Keratinocyte (primary cell): ENCODE data around the gene SPCS3. TPM values are rescaled to one million over a fixed set of nuclear protein-coding genes. Genes with fewer than 3 reads are reported as not detected.
A peak's percentile ranks its signal among the peaks of the same experiment; 100 is the strongest.

ENCODE experiments used
- DNase-seq: peaks from one replicate; pipeline ENCODE4 v3.0.0-alpha.2; 2011; ENCODE audit warnings: low read depth, missing footprints, low spot score
- FAIRE-seq: peaks from 2 replicates; lab custom pipeline; 2011; peaks lifted over from hg19 to GRCh38; lab: Jason Lieb, UNC
- H2AFZ ChIP-seq: 2 replicates; pipeline ENCODE4 v1.6.0; 2012; ENCODE audit warnings: low read length, control low read depth, inconsistent platforms; ENCODE audit not compliant: control insufficient read depth
- H3K27ac ChIP-seq: 2 replicates; pipeline ENCODE4 v1.5.1; 2011; ENCODE audit warnings: low read length; ENCODE audit not compliant: control insufficient read depth, insufficient read depth
- H3K27me3 ChIP-seq: 3 replicates; pipeline ENCODE4 v1.6.0; 2011; ENCODE audit warnings: low read length; ENCODE audit not compliant: control insufficient read depth, insufficient read depth; ENCODE audit errors: extremely low read depth
- H3K36me3 ChIP-seq, 2 experiments: 2 replicates in 1 of 2; 3 replicates in 1 of 2; pipeline ENCODE4 v1.5.1; 2011; ENCODE audit warnings: low read length in 2 of 2, mild to moderate bottlenecking in 1 of 2; ENCODE audit not compliant: control insufficient read depth in 2 of 2, insufficient read depth in 2 of 2; ENCODE audit errors: extremely low read depth in 1 of 2
- H3K4me1 ChIP-seq: 3 replicates; pipeline ENCODE4 v1.5.1; 2011; ENCODE audit warnings: low read length; ENCODE audit not compliant: control insufficient read depth, insufficient read depth; ENCODE audit errors: extremely low read depth
- H3K4me2 ChIP-seq: 3 replicates; pipeline ENCODE4 v1.6.0; 2011; ENCODE audit warnings: low read depth, low read length; ENCODE audit not compliant: control insufficient read depth, insufficient read depth; ENCODE audit errors: extremely low read depth
- H3K4me3 ChIP-seq, 3 experiments: fragments of 200-600 bp in 1 of 3; sonication (generic) in 1 of 3; 2 replicates in 2 of 3; 3 replicates in 1 of 3; pipeline ENCODE4 v1.5.1; 2011 to 2016; ENCODE audit warnings: low read length in 3 of 3, mild to moderate bottlenecking in 3 of 3, control low read depth in 2 of 3, inconsistent platforms in 1 of 3, low read depth in 1 of 3, mixed read lengths in 1 of 3, mixed run types in 1 of 3, moderate library complexity in 1 of 3; ENCODE audit not compliant: control insufficient read depth in 2 of 3, insufficient read depth in 2 of 3; ENCODE audit errors: extremely low read depth in 1 of 3
- H3K79me2 ChIP-seq: 2 replicates; pipeline ENCODE4 v1.6.0; 2012; ENCODE audit warnings: low read length; ENCODE audit not compliant: control insufficient read depth, insufficient read depth
- H3K9ac ChIP-seq: 3 replicates; pipeline ENCODE4 v1.6.0; 2011; ENCODE audit warnings: low read length; ENCODE audit not compliant: control insufficient read depth, insufficient read depth; ENCODE audit errors: extremely low read depth
- H3K9me1 ChIP-seq: 3 replicates; pipeline ENCODE4 v1.6.0; 2011; ENCODE audit warnings: low read length; ENCODE audit not compliant: control insufficient read depth, insufficient read depth; ENCODE audit errors: extremely low read depth
- H3K9me3 ChIP-seq: 2 replicates; pipeline ENCODE4 v1.5.1; 2012; ENCODE audit warnings: low read depth, low read length; ENCODE audit not compliant: control insufficient read depth
- H4K20me1 ChIP-seq: 3 replicates; pipeline ENCODE4 v1.6.0; 2011; ENCODE audit warnings: low read length; ENCODE audit not compliant: control insufficient read depth, insufficient read depth; ENCODE audit errors: extremely low read depth
- CTCF ChIP-seq, 3 experiments: IDR thresholded peaks in 1 of 3; conservative IDR thresholded peaks in 1 of 3; optimal IDR thresholded peaks in 1 of 3; 2 replicates in 2 of 3; 3 replicates in 1 of 3; pipeline versions ENCODE3 to v1.5.1; 2011; ENCODE audit warnings: low read length in 3 of 3, mild to moderate bottlenecking in 3 of 3, moderate library complexity in 2 of 3, control low read depth in 1 of 3, inconsistent platforms in 1 of 3; ENCODE audit not compliant: insufficient read depth in 2 of 3; ENCODE audit errors: extremely low read depth in 1 of 3
- EZH2 ChIP-seq: IDR thresholded peaks from one replicate; pipeline ENCODE4 v1.6.1; 2012; ENCODE audit warnings: inconsistent platforms, mild to moderate bottlenecking, low read length, moderate library complexity
- dilution Hi-C: fragments of 300-500 bp; cut with MboI; formaldehyde crosslinking; loops from one replicate; pipeline ENCODE4 v1.7.0; 2020; ENCODE audit warnings: low sequenced_read_pairs; ENCODE audit not compliant: extremely low pct_ligation_motif_present
- polyA plus RNA-seq, 5 experiments: library from polyadenylated mRNA; depleted of rRNA in 3 of 5; stranded (reverse) in 3 of 5; stranded (forward) in 1 of 5; unstranded in 1 of 5; fragments of >200 nt; gene quantifications; 1 replicate in 1 of 5; 2 replicates in 3 of 5; 3 replicates in 1 of 5; pipeline versions ENCODE4 v1.2.1 to v1.2.3, GENCODE V29; 2011 to 2012; ENCODE audit warnings: missing spikeins in 2 of 5, low read depth in 1 of 5, low replicate concordance in 1 of 5

The SPCS3 gene
- polyA plus RNA-seq, 1 donor (not counting 4 experiments of a cell fraction or from before 2014, with no cell fraction given): 59.3 TPM

- H3K4me3 ChIP-seq: no peak overlapping the region
- H3K4me1 ChIP-seq: peaks cover 6% of the 10 kb centered on the region
- no peaks in the 10 kb centered on the region for H3K79me2 ChIP-seq
- DNase-seq (no peak), FAIRE-seq (no peak)
- H3K9me3 ChIP-seq: no peaks in the 10 kb centered on the region
- peak overlapping the region; percentile 8 for H3K4me2 ChIP-seq
- no peak overlapping the region for H3K27ac ChIP-seq
- H3K36me3 ChIP-seq: no peaks in the 10 kb centered on the region
- H2AFZ ChIP-seq: no peak overlapping the region
- H4K20me1 ChIP-seq: no peaks in the 10 kb centered on the region
- H3K27me3 ChIP-seq: no peaks in the 10 kb centered on the region
- no peak for TF ChIP-seq EZH2
- no peak for TF ChIP-seq CTCF (optimal IDR thresholded peaks at IDR 0.05 in 1 of 3, IDR thresholded peaks at IDR 0.05 in 1 of 3, conservative IDR thresholded peaks at IDR 0.05 in 1 of 3; ENCODE audit: extremely low read depth in 1 of 3, insufficient read depth in 2 of 3, low read length in 3 of 3)
- dilution Hi-C loops: no loop called here
- no peaks in the 10 kb centered on the region for H3K9me1 ChIP-seq
- no peak overlapping the region for H3K9ac ChIP-seq
Observed at GRCh38 chr4:176302283-176303275, 17.2 kb upstream of the SPCS3 start.

- Histone ChIP-seq H3K4me1 (peaks cover 6% of the 10 kb centered on the region), H3K9me3 (no peaks in the 10 kb centered on the region), H3K27ac (no peak overlapping the region), H3K4me2 (no peak overlapping the region), H3K9me1 (no peaks in the 10 kb centered on the region), H3K36me3 (no peaks in the 10 kb centered on the region), H4K20me1 (no peaks in the 10 kb centered on the region), H3K9ac (no peak overlapping the region), H3K79me2 (no peaks in the 10 kb centered on the region), H3K4me3 (no peak overlapping the region), H3K27me3 (no peaks in the 10 kb centered on the region), H2AFZ (no peak overlapping the region)
- no peak for DNase-seq
- dilution Hi-C loops: no loop called here
- no peak for FAIRE-seq
- TF ChIP-seq CTCF (optimal IDR thresholded peaks at IDR 0.05 in 1 of 3, IDR thresholded peaks at IDR 0.05 in 1 of 3, conservative IDR thresholded peaks at IDR 0.05 in 1 of 3; ENCODE audit: extremely low read depth in 1 of 3, insufficient read depth in 2 of 3, low read length in 3 of 3) (no peak), EZH2 (no peak)
Observed at GRCh38 chr4:176303938-176304337, 15.8 kb upstream of the SPCS3 start.
